Measurements from ENCODE around the gene PHF2. TPM values are rescaled to one million over a fixed set of nuclear protein-coding genes. Genes with fewer than 3 reads are reported as not detected.

PHF2 gene
- total RNA-seq, 1 experiment from 2014 or later = 11.6 TPM

DNA sequence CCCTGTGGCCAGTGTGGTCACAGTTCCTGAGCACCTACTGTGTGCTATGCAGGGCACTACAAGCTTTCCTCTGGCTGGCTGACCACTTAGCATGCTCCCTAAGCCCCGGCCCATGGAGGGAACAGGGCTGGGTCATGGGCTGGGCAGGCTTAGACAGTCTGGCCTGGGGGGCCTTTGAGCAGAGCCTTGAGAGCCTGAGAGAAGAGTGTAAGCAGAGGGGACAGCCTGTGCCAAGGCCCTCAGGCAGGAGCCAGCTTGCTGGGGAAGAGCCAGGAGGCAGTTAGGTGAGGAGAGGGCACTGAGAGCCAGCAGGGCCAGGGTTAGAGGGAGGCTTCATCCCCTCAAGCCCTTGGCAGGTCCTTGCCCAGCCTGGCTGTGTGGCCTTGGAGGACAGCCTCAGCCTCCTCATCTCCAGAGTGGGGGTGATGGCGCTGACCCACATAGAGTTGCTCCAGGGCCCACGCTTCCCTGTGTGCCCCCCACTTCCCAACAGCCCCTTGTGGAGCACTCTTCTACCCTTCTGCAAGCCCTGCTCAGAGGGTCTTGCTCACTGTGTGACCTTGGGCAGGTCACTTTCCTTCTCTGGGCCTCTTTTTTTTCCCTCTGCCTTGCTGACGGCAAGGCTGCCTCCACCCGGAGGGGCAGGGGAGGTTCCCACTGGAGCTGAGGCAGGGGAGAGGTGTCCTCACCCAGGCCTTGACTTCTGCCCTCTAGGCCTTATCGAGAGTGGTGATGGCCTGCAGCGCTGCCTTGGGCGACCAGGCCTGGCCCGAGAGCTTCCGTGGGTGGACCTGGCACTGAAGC lies 107.1 kb downstream of the PHF2 start:
- Mint-ChIP-seq H3K4me3 (no peak overlapping the region), H3K36me3 (peaks cover 6% of the 10 kb centered on the region; the same call in 1 of the 2 replicates), H3K9me3 (peaks cover 14% of the 10 kb centered on the region), H3K27me3 (ENCODE audit: low read depth) (no peaks in the 10 kb centered on the region), H3K4me1 (peaks cover 3% of the 10 kb centered on the region), H3K27ac (no peak overlapping the region)
- peak; percentile 7 for DNase-seq (ENCODE audit: low spot score)
- TF ChIP-seq, protein P1, sequence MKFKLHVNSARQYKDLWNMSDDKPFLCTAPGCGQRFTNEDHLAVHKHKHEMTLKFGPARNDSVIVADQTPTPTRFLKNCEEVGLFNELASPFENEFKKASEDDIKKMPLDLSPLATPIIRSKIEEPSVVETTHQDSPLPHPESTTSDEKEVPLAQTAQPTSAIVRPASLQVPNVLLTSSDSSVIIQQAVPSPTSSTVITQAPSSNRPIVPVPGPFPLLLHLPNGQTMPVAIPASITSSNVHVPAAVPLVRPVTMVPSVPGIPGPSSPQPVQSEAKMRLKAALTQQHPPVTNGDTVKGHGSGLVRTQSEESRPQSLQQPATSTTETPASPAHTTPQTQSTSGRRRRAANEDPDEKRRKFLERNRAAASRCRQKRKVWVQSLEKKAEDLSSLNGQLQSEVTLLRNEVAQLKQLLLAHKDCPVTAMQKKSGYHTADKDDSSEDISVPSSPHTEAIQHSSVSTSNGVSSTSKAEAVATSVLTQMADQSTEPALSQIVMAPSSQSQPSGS (CRISPR knock-in tag; IDR thresholded peaks at IDR 0.05; ENCODE audit: borderline replicate concordance, low read depth) = no peak
- no peak for TF ChIP-seq NFE2L1 (CRISPR knock-in tag; IDR thresholded peaks at IDR 0.05)
- TF ChIP-seq, protein P2, sequence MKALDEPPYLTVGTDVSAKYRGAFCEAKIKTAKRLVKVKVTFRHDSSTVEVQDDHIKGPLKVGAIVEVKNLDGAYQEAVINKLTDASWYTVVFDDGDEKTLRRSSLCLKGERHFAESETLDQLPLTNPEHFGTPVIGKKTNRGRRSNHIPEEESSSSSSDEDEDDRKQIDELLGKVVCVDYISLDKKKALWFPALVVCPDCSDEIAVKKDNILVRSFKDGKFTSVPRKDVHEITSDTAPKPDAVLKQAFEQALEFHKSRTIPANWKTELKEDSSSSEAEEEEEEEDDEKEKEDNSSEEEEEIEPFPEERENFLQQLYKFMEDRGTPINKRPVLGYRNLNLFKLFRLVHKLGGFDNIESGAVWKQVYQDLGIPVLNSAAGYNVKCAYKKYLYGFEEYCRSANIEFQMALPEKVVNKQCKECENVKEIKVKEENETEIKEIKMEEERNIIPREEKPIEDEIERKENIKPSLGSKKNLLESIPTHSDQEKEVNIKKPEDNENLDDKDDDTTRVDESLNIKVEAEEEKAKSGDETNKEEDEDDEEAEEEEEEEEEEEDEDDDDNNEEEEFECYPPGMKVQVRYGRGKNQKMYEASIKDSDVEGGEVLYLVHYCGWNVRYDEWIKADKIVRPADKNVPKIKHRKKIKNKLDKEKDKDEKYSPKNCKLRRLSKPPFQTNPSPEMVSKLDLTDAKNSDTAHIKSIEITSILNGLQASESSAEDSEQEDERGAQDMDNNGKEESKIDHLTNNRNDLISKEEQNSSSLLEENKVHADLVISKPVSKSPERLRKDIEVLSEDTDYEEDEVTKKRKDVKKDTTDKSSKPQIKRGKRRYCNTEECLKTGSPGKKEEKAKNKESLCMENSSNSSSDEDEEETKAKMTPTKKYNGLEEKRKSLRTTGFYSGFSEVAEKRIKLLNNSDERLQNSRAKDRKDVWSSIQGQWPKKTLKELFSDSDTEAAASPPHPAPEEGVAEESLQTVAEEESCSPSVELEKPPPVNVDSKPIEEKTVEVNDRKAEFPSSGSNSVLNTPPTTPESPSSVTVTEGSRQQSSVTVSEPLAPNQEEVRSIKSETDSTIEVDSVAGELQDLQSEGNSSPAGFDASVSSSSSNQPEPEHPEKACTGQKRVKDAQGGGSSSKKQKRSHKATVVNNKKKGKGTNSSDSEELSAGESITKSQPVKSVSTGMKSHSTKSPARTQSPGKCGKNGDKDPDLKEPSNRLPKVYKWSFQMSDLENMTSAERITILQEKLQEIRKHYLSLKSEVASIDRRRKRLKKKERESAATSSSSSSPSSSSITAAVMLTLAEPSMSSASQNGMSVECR (CRISPR knock-in tag; IDR thresholded peaks at IDR 0.05; ENCODE audit: borderline replicate concordance) = no peak
- no peak for TF ChIP-seq ZNF396 (CRISPR knock-in tag; IDR thresholded peaks at IDR 0.05; ENCODE audit: borderline replicate concordance)
- no peak for TF ChIP-seq TEAD4 (CRISPR knock-in tag; IDR thresholded peaks at IDR 0.05)
- TF ChIP-seq EMX1 (CRISPR knock-in tag; IDR thresholded peaks at IDR 0.05) = no peak
- TF ChIP-seq ZNF219 (CRISPR knock-in tag; IDR thresholded peaks at IDR 0.05; ENCODE audit: borderline replicate concordance) = no peak
- no peak for TF ChIP-seq NFYB (CRISPR knock-in tag; conservative IDR thresholded peaks at IDR 0.05; ENCODE audit: low read depth)
- TF ChIP-seq ATF1 (CRISPR knock-in tag; IDR thresholded peaks at IDR 0.05) = no peak
- TF ChIP-seq FOXP1 (CRISPR knock-in tag; IDR thresholded peaks at IDR 0.05; ENCODE audit: borderline replicate concordance) = no peak
- no peak for TF ChIP-seq ETV6 (CRISPR knock-in tag; IDR thresholded peaks at IDR 0.05)
- TF ChIP-seq, protein P3, sequence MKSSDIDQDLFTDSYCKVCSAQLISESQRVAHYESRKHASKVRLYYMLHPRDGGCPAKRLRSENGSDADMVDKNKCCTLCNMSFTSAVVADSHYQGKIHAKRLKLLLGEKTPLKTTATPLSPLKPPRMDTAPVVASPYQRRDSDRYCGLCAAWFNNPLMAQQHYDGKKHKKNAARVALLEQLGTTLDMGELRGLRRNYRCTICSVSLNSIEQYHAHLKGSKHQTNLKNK (CRISPR knock-in tag; IDR thresholded peaks at IDR 0.05) = no peak
- TF ChIP-seq, protein P4, sequence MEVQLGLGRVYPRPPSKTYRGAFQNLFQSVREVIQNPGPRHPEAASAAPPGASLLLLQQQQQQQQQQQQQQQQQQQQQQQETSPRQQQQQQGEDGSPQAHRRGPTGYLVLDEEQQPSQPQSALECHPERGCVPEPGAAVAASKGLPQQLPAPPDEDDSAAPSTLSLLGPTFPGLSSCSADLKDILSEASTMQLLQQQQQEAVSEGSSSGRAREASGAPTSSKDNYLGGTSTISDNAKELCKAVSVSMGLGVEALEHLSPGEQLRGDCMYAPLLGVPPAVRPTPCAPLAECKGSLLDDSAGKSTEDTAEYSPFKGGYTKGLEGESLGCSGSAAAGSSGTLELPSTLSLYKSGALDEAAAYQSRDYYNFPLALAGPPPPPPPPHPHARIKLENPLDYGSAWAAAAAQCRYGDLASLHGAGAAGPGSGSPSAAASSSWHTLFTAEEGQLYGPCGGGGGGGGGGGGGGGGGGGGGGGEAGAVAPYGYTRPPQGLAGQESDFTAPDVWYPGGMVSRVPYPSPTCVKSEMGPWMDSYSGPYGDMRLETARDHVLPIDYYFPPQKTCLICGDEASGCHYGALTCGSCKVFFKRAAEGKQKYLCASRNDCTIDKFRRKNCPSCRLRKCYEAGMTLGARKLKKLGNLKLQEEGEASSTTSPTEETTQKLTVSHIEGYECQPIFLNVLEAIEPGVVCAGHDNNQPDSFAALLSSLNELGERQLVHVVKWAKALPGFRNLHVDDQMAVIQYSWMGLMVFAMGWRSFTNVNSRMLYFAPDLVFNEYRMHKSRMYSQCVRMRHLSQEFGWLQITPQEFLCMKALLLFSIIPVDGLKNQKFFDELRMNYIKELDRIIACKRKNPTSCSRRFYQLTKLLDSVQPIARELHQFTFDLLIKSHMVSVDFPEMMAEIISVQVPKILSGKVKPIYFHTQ (CRISPR knock-in tag; IDR thresholded peaks at IDR 0.05) = no peak
- ATAC-seq = no peak
- POLR2A ChIA-PET = no interaction called here
- CTCF ChIA-PET = interaction anchor here (0.7 to 5.0 kb wide), 20 partner anchors 9 to 529 kb away, joined by 3 to 52 read pairs (median 8); no protein-coding TSS in a partner anchor

DNA sequence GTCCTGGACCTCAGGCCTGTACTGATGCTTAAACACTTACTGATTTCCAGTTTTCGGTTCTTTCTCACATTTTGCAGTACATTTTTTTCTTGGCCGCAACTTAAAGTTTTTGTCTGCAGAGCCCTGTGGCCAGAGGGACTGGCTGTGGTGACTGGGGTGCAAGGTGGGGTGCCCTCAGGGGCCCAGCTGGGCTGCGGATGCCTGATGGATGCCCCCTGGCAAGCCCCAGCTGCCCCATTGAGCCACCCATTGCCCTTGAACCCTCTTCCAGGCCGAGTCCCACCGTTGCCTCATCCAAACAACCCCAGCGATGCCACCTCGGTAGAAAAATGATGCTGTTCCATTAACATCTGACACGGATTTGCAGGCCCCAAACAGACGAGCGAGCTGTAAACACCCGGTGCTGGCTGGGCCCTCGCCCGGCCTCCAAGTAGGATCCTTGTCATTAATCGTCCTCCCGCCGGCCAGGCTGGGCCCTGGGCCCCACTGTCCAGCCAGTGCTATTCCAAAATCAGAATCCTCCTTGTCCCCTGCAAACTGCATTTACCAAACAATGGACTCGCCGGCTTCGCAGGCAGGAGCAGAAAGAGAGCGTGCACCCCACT lies 107.9 kb downstream of the PHF2 start:
- peak; percentile 4 for DNase-seq (ENCODE audit: low spot score)
- CTCF ChIA-PET = interaction anchor here (0.7 to 1.7 kb wide), 5 partner anchors 130 to 318 kb away, joined by 3 to 5 read pairs (median 4); no protein-coding TSS in a partner anchor
- no peak overlapping the region for H3K27ac Mint-ChIP-seq
- TF ChIP-seq NR1H2 (CRISPR knock-in tag; IDR thresholded peaks at IDR 0.05) (no peak), ZNF416 (CRISPR knock-in tag; IDR thresholded peaks at IDR 0.05) (no peak), EMX1 (CRISPR knock-in tag; IDR thresholded peaks at IDR 0.05) (no peak), GABPB1 (CRISPR knock-in tag; IDR thresholded peaks at IDR 0.05) (no peak), NR2C2 (CRISPR knock-in tag; IDR thresholded peaks at IDR 0.05) (no peak), GTF2I (CRISPR knock-in tag; conservative IDR thresholded peaks at IDR 0.05) (no peak), RELA (CRISPR knock-in tag; IDR thresholded peaks at IDR 0.05; ENCODE audit: borderline replicate concordance) (no peak), CREM (CRISPR knock-in tag; IDR thresholded peaks at IDR 0.05) (no peak)
- TF ChIP-seq, protein P5, sequence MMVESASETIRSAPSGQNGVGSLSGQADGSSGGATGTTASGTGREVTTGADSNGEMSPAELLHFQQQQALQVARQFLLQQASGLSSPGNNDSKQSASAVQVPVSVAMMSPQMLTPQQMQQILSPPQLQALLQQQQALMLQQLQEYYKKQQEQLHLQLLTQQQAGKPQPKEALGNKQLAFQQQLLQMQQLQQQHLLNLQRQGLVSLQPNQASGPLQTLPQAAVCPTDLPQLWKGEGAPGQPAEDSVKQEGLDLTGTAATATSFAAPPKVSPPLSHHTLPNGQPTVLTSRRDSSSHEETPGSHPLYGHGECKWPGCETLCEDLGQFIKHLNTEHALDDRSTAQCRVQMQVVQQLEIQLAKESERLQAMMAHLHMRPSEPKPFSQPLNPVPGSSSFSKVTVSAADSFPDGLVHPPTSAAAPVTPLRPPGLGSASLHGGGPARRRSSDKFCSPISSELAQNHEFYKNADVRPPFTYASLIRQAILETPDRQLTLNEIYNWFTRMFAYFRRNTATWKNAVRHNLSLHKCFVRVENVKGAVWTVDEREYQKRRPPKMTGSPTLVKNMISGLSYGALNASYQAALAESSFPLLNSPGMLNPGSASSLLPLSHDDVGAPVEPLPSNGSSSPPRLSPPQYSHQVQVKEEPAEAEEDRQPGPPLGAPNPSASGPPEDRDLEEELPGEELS (CRISPR knock-in tag; IDR thresholded peaks at IDR 0.05) = no peak
- TF ChIP-seq, protein P6, sequence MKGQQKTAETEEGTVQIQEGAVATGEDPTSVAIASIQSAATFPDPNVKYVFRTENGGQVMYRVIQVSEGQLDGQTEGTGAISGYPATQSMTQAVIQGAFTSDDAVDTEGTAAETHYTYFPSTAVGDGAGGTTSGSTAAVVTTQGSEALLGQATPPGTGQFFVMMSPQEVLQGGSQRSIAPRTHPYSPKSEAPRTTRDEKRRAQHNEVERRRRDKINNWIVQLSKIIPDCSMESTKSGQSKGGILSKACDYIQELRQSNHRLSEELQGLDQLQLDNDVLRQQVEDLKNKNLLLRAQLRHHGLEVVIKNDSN (CRISPR knock-in tag; IDR thresholded peaks at IDR 0.05) = no peak

More for the DNA sequence above, 107.9 kb downstream of the PHF2 start:
- H3K4me1 Mint-ChIP-seq = peaks cover 3% of the 10 kb centered on the region
- POLR2A ChIA-PET = no interaction called here
- H3K9me3 Mint-ChIP-seq = peaks cover 21% of the 10 kb centered on the region
- peaks cover 13% of the 10 kb centered on the region for H3K36me3 Mint-ChIP-seq
- no peak overlapping the region for H3K4me3 Mint-ChIP-seq
- no peaks in the 10 kb centered on the region for H3K27me3 Mint-ChIP-seq (ENCODE audit: low read depth)
- no peak for ATAC-seq
